Testis (tissue), 3 donors: Measurements from ENCODE around the gene FAM222A. TPM values are rescaled to one million over a fixed set of nuclear protein-coding genes. Genes with fewer than 3 reads are reported as not detected.

Experiments used
- DNase-seq: peaks from one replicate; pipeline ENCODE4 v3.0.0-alpha.2; 2019
- H3K27ac ChIP-seq, 2 donors: fragments of 200-600 bp; sonication (generic); one replicate each; pipeline ENCODE4 v1.5.1; 2019
- H3K27me3 ChIP-seq: fragments of 200-600 bp; sonication (generic); one replicate; pipeline ENCODE4 v1.5.1; 2019
- H3K36me3 ChIP-seq: fragments of 200-600 bp; sonication (generic); one replicate; pipeline ENCODE4 v1.5.1; 2017; ENCODE audit warnings: low read depth; ENCODE audit errors: missing control alignments
- H3K4me1 ChIP-seq: fragments of 200-600 bp; sonication (generic); one replicate; pipeline ENCODE4 v1.5.1; 2019
- H3K4me3 ChIP-seq, 2 donors: fragments of 200-600 bp; sonication (generic); one replicate each; pipeline ENCODE4 v1.5.1; 2017 to 2019
- H3K9me3 ChIP-seq: fragments of 200-600 bp; sonication (generic); one replicate; pipeline ENCODE4 v1.5.1; 2017
- POLR2A ChIP-seq: fragments of 450-650 bp; IDR thresholded peaks from one replicate; pipeline ENCODE4 v1.6.1; 2017; ENCODE audit warnings: antibody characterized with exemption, mild to moderate bottlenecking, moderate library complexity
- WGBS, 2 donors: methylation state at CpG; one replicate each; pipeline ENCODE4 v1.1.5; 2018; 5-methylcytosine and 5-hydroxymethylcytosine counted together
- intact Hi-C: fragments of 100-400 bp; cut with DNase I; formaldehyde crosslinking; loops from one replicate; pipeline ENCODE4 v1.15.1; 2023; ENCODE audit warnings: low total_unique reads
- polyA plus RNA-seq: library from polyadenylated mRNA; stranded (reverse); fragments of 350-450 nt; fragmentation: Illumina TruSeq; extraction: RNeasy Lipid Tissue Mini Kit (QIAGEN cat#74804); gene quantifications from one replicate; pipeline ENCODE4 v1.2.3, GENCODE V29; 2014; ENCODE audit warnings: low read depth, low replicate concordance; ENCODE audit not compliant: insufficient read depth
- total RNA-seq, 2 donors: library from RNA; depleted of rRNA; stranded (reverse); fragments of >200 nt; gene quantifications; one replicate each; pipeline ENCODE4 v1.2.3, GENCODE V29; 2016
- TF ChIP-seq, protein P1 (sequence below), 3 experiments: fragments of 450-650 bp in 2 of 3; fragments of 200-600 bp in 1 of 3; sonication (generic) in 1 of 3; IDR thresholded peaks; one replicate each; pipeline ENCODE4 v1.5.1; 2016 to 2019; ENCODE audit warnings: antibody characterized with exemption in 3 of 3, mild to moderate bottlenecking in 2 of 3, moderate library complexity in 1 of 3

Gene FAM222A
- total and polyA plus RNA-seq, 3 donors from 2014 or later: 34.5 to 78.6 (median 75.7) TPM

- H3K27ac ChIP-seq: no peak overlapping the region
- no peaks in the 10 kb centered on the region for H3K9me3 ChIP-seq
- no peaks in the 10 kb centered on the region for H3K36me3 ChIP-seq
- peaks cover 11% of the 10 kb centered on the region for H3K4me1 ChIP-seq
- H3K27me3 ChIP-seq: no peaks in the 10 kb centered on the region
- 83 to 87% methylated on average over 10 of the region's 10 CpGs for WGBS, 2 donors
- TF ChIP-seq POLR2A: no peak
- TF ChIP-seq, protein P1, sequence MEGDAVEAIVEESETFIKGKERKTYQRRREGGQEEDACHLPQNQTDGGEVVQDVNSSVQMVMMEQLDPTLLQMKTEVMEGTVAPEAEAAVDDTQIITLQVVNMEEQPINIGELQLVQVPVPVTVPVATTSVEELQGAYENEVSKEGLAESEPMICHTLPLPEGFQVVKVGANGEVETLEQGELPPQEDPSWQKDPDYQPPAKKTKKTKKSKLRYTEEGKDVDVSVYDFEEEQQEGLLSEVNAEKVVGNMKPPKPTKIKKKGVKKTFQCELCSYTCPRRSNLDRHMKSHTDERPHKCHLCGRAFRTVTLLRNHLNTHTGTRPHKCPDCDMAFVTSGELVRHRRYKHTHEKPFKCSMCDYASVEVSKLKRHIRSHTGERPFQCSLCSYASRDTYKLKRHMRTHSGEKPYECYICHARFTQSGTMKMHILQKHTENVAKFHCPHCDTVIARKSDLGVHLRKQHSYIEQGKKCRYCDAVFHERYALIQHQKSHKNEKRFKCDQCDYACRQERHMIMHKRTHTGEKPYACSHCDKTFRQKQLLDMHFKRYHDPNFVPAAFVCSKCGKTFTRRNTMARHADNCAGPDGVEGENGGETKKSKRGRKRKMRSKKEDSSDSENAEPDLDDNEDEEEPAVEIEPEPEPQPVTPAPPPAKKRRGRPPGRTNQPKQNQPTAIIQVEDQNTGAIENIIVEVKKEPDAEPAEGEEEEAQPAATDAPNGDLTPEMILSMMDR (IDR thresholded peaks at IDR 0.05): no peak
- intact Hi-C loops: no loop called here
- DNase-seq: no peak
- H3K4me3 ChIP-seq: no peak overlapping the region
These were observed 27.1 kb downstream of the FAM222A start for GRCh38 chr12:109740694-109741245.

DNA sequence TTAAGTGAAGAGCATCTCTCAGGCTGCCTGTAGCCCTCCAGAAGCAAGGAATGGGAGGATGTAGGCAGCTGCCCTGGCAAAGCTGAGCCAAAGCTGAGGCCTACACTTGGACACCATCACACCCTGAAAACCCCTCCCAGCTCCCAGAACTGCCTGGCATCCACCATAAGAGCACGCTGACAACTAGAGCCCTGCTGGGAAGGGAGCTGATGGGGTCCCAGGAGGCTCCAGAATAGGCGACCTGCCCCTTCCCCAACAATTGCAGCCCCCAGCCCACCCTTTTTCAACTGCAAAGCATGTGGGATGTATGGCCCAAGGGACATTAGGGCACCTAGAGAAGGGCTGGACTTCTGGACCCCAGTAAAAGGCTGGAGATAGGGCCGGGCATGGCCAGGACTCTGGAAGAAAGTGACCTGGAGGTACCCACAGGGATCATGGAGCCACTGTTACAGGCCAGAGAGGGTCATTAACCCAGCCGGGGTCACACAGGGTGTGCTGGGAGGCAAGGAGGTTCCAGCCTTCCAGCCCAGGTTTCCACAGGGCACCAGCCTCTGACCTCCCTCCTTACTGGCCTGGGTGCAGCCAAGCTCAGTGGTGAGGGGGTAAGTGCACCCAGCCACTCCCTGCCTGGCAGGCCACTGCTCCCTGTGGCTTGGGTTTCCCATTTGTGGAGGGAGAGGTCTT is 27.8 kb downstream of the FAM222A start:
- DNase-seq: no peak
- Histone ChIP-seq H3K4me3 (no peak overlapping the region), H3K27me3 (no peaks in the 10 kb centered on the region), H3K27ac (no peak overlapping the region), H3K9me3 (no peaks in the 10 kb centered on the region), H3K4me1 (peaks cover 11% of the 10 kb centered on the region), H3K36me3 (no peaks in the 10 kb centered on the region)
- 91 to 100% methylated on average over 2 to 4 of the region's 4 CpGs for WGBS, 2 donors
- TF ChIP-seq, protein P1 (IDR thresholded peaks at IDR 0.05): no peak
- TF ChIP-seq POLR2A: no peak
- intact Hi-C loops: no loop called here

DNA sequence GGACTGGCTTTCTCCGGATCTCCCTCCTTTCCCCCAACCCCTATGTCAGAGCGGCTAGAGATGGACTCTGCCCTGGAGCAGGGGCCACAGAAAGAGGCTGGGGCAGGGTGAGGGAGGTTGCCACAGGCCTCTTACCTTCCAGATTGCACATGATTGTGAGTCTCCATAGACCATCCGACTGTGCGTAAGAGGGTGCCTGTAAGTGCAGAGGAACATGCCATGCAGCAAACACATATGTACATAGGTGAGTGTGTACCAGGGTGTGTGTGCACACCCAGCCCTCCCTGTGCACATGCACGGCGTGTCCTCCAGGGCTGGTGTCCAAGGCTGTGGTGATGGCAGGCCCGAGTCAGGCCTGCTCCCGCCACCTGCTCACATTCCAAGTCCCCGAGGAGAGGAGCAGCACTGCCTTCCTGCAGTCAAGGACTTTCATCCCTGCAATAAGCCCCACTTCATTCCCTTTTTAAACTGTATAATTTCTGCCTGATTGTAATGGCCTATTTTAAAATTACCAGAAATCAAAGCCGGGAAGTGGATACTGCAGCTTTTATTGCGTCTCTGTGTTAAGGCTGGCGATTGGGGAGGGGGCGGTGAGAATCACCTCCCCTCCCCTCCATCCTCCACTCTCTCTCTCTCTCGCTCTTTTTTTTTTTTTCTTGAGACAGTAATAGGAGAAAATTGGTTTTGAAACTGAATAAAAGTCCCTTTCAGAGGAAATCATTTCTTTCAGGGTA is 28.5 kb downstream of the FAM222A start:
- Histone ChIP-seq H3K9me3 (no peaks in the 10 kb centered on the region), H3K4me1 (peaks cover 11% of the 10 kb centered on the region), H3K27me3 (no peaks in the 10 kb centered on the region), H3K36me3 (no peaks in the 10 kb centered on the region), H3K27ac (no peak overlapping the region), H3K4me3 (no peak overlapping the region)
- intact Hi-C loops: no loop called here
- 70 to 74% methylated on average over 13 to 14 of the region's 14 CpGs for WGBS, 2 donors
- no peak for DNase-seq
- TF ChIP-seq, protein P1 (IDR thresholded peaks at IDR 0.05): no peak
- no peak for TF ChIP-seq POLR2A

- intact Hi-C loops: no loop called here
- no peaks in the 10 kb centered on the region for H3K27me3 ChIP-seq
- TF ChIP-seq, protein P1 (IDR thresholded peaks at IDR 0.05): no peak
- no peak for TF ChIP-seq POLR2A
- DNase-seq: no peak
- H3K27ac ChIP-seq: no peak overlapping the region
- H3K4me1 ChIP-seq: peaks cover 11% of the 10 kb centered on the region
- WGBS, 2 donors: 91% methylated on average over 6 to 17 of the region's 17 CpGs
- no peak overlapping the region for H3K4me3 ChIP-seq
- no peaks in the 10 kb centered on the region for H3K36me3 ChIP-seq
- H3K9me3 ChIP-seq: no peaks in the 10 kb centered on the region
These were observed 29.7 kb downstream of the FAM222A start for GRCh38 chr12:109743076-109743910.
